ENCODE data around the gene SPTAN1. TPM values are rescaled to one million over a fixed set of nuclear protein-coding genes. Genes with fewer than 3 reads are reported as not detected.

SPTAN1 gene
- total RNA-seq, 6 experiments from 2014 or later, result 74.6 to 141 (median 98.6) TPM

DNA sequence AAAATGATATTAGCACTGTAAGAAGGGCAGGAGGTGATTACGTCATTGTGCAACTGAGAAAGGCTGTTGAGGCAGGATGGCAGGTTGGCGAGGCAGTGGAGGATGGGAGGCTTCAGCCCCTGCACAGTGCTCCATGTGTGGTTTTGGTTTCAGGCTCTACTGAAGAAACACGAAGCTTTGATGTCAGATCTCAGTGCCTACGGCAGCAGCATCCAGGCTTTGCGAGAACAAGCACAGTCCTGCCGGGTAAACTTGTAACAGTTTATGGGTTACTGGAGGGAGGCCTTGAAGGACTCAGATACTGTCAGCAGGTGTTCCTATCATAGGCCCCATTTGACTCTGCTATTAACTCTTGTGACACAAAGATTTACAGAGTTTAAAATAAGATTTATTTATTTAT lies 35.1 kb downstream of the SPTAN1 start:
- no peak for TF ChIP-seq POLR2A (IDR thresholded peaks at IDR 0.05)
- TF ChIP-seq, protein P1, sequence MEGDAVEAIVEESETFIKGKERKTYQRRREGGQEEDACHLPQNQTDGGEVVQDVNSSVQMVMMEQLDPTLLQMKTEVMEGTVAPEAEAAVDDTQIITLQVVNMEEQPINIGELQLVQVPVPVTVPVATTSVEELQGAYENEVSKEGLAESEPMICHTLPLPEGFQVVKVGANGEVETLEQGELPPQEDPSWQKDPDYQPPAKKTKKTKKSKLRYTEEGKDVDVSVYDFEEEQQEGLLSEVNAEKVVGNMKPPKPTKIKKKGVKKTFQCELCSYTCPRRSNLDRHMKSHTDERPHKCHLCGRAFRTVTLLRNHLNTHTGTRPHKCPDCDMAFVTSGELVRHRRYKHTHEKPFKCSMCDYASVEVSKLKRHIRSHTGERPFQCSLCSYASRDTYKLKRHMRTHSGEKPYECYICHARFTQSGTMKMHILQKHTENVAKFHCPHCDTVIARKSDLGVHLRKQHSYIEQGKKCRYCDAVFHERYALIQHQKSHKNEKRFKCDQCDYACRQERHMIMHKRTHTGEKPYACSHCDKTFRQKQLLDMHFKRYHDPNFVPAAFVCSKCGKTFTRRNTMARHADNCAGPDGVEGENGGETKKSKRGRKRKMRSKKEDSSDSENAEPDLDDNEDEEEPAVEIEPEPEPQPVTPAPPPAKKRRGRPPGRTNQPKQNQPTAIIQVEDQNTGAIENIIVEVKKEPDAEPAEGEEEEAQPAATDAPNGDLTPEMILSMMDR (IDR thresholded peaks at IDR 0.05), result no peak
- Histone ChIP-seq H3K4me3 (no peak overlapping the region), H3K27ac (no peak overlapping the region), H3K9me3 (no peaks in the 10 kb centered on the region), H3K36me3 (peaks cover 6 to 87% (median 58%) of the 10 kb centered on the region in 4 donors), H3K27me3 (no peaks in the 10 kb centered on the region), H3K4me1 (peaks cover 0 to 6% (median 0%) of the 10 kb centered on the region in 4 donors)
- no peak for ATAC-seq
- no peak for DNase-seq
- intact Hi-C loops (cut with DNase I), result loop anchor here in 1 of 2 donors (10.0 kb wide), 1 partner anchor 63 kb away; no protein-coding TSS in a partner anchor
- 75% methylated on average over 6 of the region's 6 CpGs for WGBS (ENCODE audit: insufficient coverage, low coverage, low lambda C conversion rate, missing lambda C conversion rate)

DNA sequence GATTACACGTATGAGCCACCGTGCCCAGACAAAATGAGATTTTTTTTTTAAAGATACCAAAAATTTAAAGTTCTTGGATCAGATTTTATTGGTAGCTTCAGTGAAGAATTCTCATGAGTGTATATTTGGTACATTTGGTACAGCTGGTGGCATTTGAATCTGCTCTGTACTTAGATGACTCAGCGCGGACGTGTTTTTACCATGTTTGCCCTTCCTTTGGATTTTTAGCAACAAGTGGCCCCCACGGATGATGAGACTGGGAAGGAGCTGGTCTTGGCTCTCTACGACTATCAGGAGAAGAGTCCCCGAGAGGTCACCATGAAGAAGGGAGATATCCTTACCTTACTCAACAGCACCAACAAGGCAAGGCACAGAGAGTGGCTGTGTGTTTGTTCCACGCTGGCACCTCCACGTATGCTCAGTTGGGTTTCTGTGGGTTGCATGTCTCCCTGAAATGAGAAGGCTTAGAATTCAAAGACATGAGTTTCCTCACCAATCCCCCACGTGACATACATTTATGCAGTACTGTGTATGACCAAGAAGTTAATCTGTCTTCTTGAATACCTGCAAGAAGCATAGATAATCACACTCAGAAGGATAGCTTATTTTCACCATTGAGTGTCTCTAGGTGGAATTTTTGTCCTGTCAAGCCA lies 36.3 kb downstream of the SPTAN1 start:
- Histone ChIP-seq H3K36me3 (peaks cover 0 to 87% (median 59%) of the 10 kb centered on the region in 4 donors), H3K4me1 (peaks cover 0 to 6% (median 0%) of the 10 kb centered on the region in 4 donors), H3K4me3 (no peak overlapping the region), H3K9me3 (no peaks in the 10 kb centered on the region), H3K27me3 (no peaks in the 10 kb centered on the region), H3K27ac (no peak overlapping the region)
- 88% methylated on average over 11 of the region's 11 CpGs for WGBS (ENCODE audit: insufficient coverage, low coverage, low lambda C conversion rate, missing lambda C conversion rate)
- no peak for ATAC-seq
- no peak for DNase-seq
- intact Hi-C loops (cut with DNase I), result loop anchor here in 1 of 2 donors (10.0 kb wide), 1 partner anchor 64 kb away; no protein-coding TSS in a partner anchor
- TF ChIP-seq POLR2A (IDR thresholded peaks at IDR 0.05), result no peak
- TF ChIP-seq, protein P1 (IDR thresholded peaks at IDR 0.05), result no peak

DNA sequence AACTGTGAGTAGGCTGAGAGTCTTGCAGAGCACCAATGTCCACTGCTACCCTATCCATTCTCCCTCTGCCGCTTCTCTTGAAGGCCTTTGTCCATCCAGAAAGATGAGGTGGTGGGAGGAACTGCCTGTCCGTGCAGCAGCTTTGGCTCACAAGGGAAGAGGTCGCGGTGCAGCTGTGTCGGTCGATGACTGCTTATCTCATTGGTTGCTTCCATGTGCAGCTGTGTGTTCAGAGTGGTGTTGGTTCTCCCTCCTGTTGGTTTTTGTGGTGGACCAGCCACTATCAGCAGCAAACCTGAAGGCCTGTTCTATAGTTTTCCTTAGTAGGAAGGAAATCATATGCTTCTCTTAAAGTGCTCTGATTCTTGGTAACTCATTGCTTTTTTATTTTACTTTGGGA lies 40.7 kb downstream of the SPTAN1 start:
- intact Hi-C loops (cut with DNase I), result no loop called here
- peaks cover 3 to 90% (median 59%) of the 10 kb centered on the region in 4 donors for H3K36me3 ChIP-seq
- no peaks in the 10 kb centered on the region for H3K4me1 ChIP-seq
- H3K27me3 ChIP-seq, result no peaks in the 10 kb centered on the region
- ATAC-seq, result peak in 1 of 4 donors; percentile 22
- H3K27ac ChIP-seq, result no peak overlapping the region
- no peak overlapping the region for H3K4me3 ChIP-seq
- WGBS (ENCODE audit: insufficient coverage, low coverage, low lambda C conversion rate, missing lambda C conversion rate), result 55% methylated on average over 4 of the region's 6 CpGs
- no peak for TF ChIP-seq POLR2A (IDR thresholded peaks at IDR 0.05)
- TF ChIP-seq, protein P1 (IDR thresholded peaks at IDR 0.05), result no peak
- H3K9me3 ChIP-seq, result no peaks in the 10 kb centered on the region
- DNase-seq, result no peak

DNA sequence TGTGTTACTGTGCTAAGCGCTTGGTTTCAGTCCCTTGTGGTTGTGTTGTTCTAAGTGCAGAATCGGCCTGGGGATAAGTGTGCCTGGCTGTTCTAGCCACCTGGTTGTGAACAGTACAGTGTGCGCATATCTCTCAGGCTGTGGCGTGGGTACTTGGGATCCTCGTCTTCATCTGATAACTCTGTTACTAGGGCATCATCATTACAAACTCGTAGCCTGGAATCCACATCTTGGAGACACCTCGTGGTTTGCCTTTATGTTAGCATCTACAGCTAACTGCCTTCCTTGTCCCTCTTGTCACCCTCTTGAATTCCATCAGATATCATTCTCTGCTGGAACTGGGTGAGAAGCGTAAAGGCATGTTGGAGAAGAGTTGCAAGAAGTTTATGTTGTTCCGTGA lies 41.5 kb downstream of the SPTAN1 start:
- intact Hi-C loops (cut with DNase I), result no loop called here
- Histone ChIP-seq H3K36me3 (peaks cover 3 to 91% (median 59%) of the 10 kb centered on the region in 4 donors), H3K27ac (no peak overlapping the region), H3K9me3 (no peaks in the 10 kb centered on the region), H3K4me1 (no peaks in the 10 kb centered on the region), H3K4me3 (no peak overlapping the region), H3K27me3 (no peaks in the 10 kb centered on the region)
- no peak for TF ChIP-seq POLR2A (IDR thresholded peaks at IDR 0.05)
- TF ChIP-seq, protein P1 (IDR thresholded peaks at IDR 0.05), result no peak
- ATAC-seq (no peak), DNase-seq (no peak)
- WGBS (ENCODE audit: insufficient coverage, low coverage, low lambda C conversion rate, missing lambda C conversion rate), result 93% methylated on average over 4 of the region's 9 CpGs

All from right lobe of liver (tissue), 6 donors.